Myocyte (in vitro differentiated cells): Measurements from ENCODE around the gene TM7SF2. TPM values are rescaled to one million over a fixed set of nuclear protein-coding genes. Genes with fewer than 3 reads are reported as not detected.
A peak's percentile ranks its signal among the peaks of the same experiment; 100 is the strongest.

ENCODE experiments used
- DNase-seq: peaks from one replicate; pipeline ENCODE4 v3.0.0-alpha.2; 2012; ENCODE audit warnings: low read depth
- polyA plus RNA-seq: library from polyadenylated mRNA; unstranded; fragments of >200 nt; gene quantifications from one replicate; pipeline ENCODE4 v1.2.1, GENCODE V29; 2012; ENCODE audit warnings: missing spikeins
- total RNA-seq: library from RNA; depleted of rRNA; stranded (reverse); fragments of >200 nt; gene quantifications from 2 replicates; pipeline ENCODE4 v1.2.3, GENCODE V29; 2014

TM7SF2 gene
- total RNA-seq = 17.3 and 30.3 TPM in 2 replicates
- 17.6 TPM for polyA plus RNA-seq

GRCh38 chr11:65111744-65112545 lies at the start of gene TM7SF2:
Gene TM7SF2 (plus strand): TSS chr11:65111872. CDS start chr11:65112016, 144 bp downstream.
- DNase-seq = peak; percentile 93

GRCh38 chr11:65063532-65063931 lies 48.1 kb upstream of the TM7SF2 start:
- DNase-seq = no peak

DNA sequence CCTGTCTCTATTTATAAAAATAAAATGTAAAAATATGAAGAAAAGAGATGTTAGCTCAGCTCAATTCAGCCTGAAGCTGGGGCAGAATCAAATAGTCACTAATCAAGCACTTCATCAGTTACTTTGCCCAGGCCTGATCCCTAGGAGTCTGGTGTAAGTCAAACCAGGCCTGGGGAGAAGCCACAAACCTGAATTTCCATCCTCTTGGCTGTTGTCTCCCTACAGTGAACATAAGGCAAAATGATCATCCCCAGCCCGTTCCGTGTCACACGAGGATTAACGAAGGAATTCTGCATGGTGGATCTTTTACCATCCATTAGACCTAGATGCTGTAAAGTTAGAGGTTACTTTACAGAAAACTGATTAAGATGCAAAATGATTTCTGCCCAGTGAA lies 46.8 kb upstream of the TM7SF2 start:
- no peak for DNase-seq

DNA sequence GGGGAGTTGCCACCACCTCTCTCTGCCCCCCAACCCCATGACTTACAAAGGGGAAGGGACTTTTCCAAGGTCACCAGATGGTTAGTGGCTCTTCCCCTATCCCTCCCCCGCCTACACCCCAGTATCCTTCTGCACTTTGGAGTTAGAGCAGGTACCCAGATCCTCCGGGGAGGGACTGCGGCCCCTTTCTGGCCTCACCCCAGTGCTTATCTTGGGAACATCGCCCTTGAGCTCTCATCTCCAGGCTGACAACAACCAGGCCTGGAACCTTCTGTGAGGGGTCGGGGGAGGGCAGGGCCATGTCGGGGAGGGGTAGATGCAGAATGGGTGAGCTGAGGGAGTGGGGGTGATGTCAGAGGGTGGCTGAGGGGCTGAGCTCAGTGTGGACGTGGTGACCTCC lies 45.8 kb upstream of the TM7SF2 start:
- no peak for DNase-seq

DNA sequence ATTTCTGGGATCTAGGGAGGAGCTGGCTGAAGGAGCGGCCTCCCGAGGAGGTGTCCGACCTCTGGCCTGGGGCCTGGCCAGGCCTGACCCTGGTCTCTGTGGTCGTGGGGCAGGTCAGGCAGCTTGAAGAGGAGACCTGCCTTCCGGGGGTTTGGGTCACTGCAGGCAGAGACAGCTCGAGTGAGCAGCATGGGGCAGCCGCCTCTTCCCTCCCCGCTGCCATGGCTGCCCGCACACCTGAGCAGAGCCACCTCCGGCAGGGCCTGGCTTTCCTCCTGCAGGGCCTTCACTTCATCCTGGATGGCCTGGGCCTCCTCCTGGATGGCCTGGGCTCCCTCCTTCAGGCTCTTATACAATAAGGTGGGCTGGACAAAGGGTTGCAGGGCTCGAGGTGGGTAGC lies 45.4 kb upstream of the TM7SF2 start:
- no peak for DNase-seq

GRCh38 chr11:65066805-65067291 lies 44.8 kb upstream of the TM7SF2 start:
- DNase-seq = no peak

DNA sequence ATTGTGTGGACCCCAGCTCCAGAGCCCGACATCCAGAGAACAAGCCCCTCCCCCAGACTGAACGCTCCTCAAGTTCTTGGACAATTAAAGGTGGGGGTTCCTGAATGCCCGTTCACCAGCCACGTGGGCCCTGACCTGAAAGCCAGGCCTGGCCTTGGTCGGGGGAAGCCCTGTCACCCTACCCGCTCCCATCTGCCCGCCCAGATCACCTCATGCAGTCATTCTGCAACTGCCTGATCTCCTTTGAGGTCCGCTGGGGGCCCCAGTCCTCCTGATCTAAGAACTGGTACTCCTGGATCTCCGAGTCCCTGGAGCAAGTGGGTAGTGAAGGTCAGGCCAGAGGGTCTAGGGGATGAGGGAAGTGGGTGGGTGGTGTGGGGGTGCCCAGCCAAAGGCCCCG lies 44.2 kb upstream of the TM7SF2 start:
- no peak for DNase-seq

GRCh38 chr11:65069217-65069616 lies 42.5 kb upstream of the TM7SF2 start:
- DNase-seq = no peak

GRCh38 chr11:65071907-65072630 lies 39.6 kb upstream of the TM7SF2 start:
- DNase-seq = no peak

- no peak for DNase-seq
Observed at GRCh38 chr11:65072631-65072966, 39.1 kb upstream of the TM7SF2 start.

- DNase-seq = no peak
Observed at GRCh38 chr11:65077451-65077850, 34.2 kb upstream of the TM7SF2 start.

- peak; percentile 26 for DNase-seq
Observed at GRCh38 chr11:65078151-65078550, 33.5 kb upstream of the TM7SF2 start.

DNA sequence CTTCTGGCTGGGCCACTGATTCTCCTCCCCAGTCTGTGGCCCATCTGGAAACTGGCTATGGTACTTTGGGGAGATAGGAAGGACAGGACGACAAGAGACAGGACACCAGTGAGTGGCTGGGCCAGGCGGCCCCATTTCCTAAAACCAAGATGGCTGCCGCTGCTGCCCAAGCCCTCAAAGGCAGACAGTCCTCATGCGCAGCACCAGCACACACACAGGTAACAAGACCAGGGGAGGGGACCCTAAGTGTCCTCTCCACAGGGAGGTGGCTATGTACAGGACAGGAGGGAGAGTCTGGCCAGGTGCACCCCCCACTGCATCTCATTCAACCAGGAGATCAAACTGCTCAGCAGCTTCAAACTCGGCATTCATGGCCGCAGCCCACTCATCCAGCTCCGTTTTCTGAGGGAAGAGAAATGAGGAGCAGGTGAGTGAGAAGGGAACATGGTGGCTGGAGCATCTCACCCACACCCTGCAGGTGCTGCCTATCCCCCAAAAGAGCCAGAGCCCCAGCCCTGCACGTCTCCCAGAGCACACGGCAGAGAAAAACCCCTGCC lies 32.8 kb upstream of the TM7SF2 start:
- DNase-seq = no peak

DNA sequence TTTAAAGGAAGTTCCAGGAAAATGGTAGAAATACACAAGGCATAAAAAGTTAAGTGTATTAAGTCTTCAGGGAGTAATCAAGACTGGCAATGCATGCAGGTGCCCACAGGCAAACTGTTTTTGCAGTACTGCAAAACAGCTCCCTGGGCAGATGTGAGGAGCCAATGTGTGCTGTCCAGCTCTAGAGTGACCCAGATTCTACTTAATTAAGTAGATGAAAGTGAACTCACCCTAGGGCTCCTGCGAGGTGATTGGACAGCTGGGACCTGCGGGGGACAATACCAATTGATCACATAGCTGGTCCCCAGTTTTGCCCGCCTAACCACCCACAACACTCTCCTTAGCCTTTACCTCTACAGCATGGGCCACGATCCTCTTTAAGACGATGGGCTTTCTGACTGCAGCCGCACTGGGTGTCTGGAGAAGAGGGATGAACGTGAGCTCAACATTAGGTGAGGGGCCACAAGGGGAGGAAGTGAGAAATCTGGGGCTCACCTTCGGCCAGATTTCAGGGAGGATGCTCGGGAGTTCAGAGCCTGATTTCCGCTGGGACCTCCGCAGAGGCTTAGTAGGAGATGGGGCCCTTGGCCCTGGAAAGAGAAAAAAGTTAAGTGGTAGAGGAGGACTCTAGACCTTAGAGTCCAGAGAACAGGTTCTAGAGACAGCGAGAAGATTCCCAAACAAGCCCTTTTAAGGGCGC lies 28.4 kb upstream of the TM7SF2 start:
- no peak for DNase-seq

GRCh38 chr11:65083834-65084597 lies 27.7 kb upstream of the TM7SF2 start, which contains the start of the genes CDCA5 and ZFPL1:
Gene CDCA5 (minus strand): TSS chr11:65084040. CDS start chr11:65083978, 62 bp downstream.
Gene ZFPL1 (plus strand): TSS chr11:65084222. CDS start chr11:65084699, 477 bp downstream.
- peak; percentile 95 for DNase-seq

DNA sequence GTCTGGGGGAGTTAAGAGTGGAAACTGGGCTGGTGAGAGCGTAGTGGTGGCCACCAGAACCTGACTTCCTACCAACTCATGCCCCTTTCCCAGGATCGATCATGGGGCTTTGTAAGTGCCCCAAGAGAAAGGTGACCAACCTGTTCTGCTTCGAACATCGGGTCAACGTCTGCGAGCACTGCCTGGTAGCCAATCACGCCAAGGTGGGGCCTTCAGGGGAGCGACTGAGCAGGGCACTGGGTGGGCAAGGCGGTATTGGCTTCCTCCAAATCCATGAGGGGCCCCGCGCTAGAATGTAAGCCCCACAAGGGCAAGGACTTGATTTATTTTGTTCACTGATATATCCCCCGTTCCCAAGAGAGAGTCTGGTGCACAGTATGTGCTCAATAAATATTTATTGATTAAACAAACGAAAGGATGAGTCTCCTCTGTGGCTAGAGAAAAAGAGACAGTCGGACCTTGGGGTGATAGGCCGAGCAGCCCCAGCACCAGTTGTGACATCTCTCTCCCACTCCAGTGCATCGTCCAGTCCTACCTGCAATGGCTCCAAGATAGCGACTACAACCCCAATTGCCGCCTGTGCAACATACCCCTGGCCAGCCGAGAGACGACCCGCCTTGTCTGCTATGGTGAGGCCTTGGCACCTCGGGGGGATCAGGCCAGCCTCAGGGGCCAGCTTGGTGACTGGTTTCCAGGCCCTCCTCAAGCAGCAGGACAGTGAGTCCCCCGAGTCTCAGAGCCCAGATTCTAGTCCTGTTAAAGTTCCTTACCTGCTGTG lies 26.9 kb upstream of the TM7SF2 start:
- DNase-seq = no peak

DNA sequence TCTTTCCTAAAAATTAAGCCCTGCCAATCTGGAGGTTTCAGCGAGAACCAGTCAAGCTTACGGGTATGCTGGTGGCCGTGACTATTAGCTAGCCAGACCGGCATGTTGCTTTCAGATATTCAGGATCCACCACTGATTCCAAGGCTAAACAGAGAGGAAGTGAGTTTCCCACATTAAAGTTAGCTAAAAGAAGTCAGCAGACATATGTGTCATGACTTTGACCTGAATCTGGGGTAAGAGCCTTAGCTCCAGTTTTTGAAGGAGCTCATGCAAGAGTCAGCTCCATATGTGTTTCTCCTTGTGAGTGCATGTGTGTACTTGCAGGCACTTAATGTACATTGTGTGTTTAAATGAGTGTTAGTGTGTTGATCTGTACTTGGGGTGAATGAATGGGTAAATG lies 26.2 kb upstream of the TM7SF2 start:
- no peak for DNase-seq

DNA sequence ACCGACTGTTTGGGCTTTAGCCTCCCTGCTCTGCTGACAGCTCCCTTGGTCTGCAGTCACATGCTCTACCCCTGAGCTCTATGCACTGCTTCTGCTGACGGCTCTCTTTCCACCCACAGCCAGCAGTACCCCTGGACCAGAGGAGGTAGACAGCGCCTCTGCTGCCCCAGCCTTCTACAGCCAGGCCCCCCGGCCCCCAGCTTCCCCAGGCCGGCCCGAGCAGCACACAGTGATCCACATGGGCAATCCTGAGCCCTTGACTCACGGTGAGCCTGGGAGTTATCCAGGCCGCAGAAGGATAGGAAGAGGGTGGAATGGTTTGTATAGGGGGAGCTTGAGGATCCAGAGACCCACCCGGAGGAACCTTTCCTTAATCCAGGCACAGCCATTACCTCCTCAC lies 24.9 kb upstream of the TM7SF2 start:
- DNase-seq = no peak

DNA sequence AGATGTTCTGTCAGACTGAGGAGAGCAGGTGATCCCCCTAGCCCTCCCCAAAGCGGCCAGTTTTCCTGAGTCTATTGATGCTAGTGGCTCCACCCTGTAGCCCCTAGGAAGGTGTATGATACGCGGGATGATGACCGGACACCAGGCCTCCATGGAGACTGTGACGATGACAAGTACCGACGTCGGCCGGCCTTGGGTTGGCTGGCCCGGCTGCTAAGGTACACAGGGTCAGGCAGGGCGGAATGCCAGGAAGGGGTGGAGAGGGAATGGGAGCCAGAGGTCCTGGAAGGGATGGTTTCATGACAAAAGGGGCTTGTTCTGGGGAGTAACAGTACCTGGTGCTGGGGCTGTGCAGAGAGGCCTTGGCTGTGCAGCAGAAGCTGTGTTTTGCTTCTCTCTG lies 24.5 kb upstream of the TM7SF2 start:
- no peak for DNase-seq

GRCh38 chr11:65087827-65088226 lies 23.8 kb upstream of the TM7SF2 start:
- no peak for DNase-seq
